Measurements from ENCODE around the gene DSCAM.

Gene DSCAM

GRCh38 chr21:40011371-40011770, 835.6 kb downstream of the DSCAM start:
- Histone ChIP-seq H3K4me1 (ENCODE audit: control insufficient read depth, low read depth, low read length) (no peaks in the 10 kb centered on the region), H2AK5ac (ENCODE audit: low read length) (no peak overlapping the region), H2BK15ac (replicated peaks; ENCODE audit: low read depth) (no peak overlapping the region), H3K18ac (ENCODE audit: low read length) (no peak overlapping the region), H3K4me2 (ENCODE audit: low read length) (no peak overlapping the region), H3K79me1 (ENCODE audit: low read length) (no peaks in the 10 kb centered on the region), H3K79me2 (ENCODE audit: control insufficient read depth, insufficient read depth, low read length) (no peaks in the 10 kb centered on the region), H2BK5ac (ENCODE audit: low read length) (no peak overlapping the region), H4K8ac (ENCODE audit: low read depth, low read length) (no peak overlapping the region), H3K4me3 (ENCODE audit: low read length) (no peak overlapping the region), H3K27ac (ENCODE audit: low read depth, low read length) (no peak overlapping the region), H3K27me3 (ENCODE audit: insufficient read depth, low read length, poor library complexity) (no peaks in the 10 kb centered on the region), H3K23ac (ENCODE audit: low read length) (no peak overlapping the region), H3K9ac (ENCODE audit: low read length) (no peak overlapping the region), H3K56ac (ENCODE audit: low read length) (no peak overlapping the region), H4K5ac (ENCODE audit: low read length) (no peak overlapping the region), H3K4ac (ENCODE audit: low read depth, low read length) (no peak overlapping the region), H3K36me3 (ENCODE audit: control insufficient read depth, insufficient read depth, low read length) (no peaks in the 10 kb centered on the region), H2BK120ac (ENCODE audit: low read depth, low read length) (no peak overlapping the region)
- DNase-seq = no peak
- WGBS (ENCODE audit: extremely low coverage, insufficient coverage, low lambda C conversion rate) = no CpG with 5 or more reads among the region's 1 CpG

GRCh38 chr21:40002978-40003377, 844.0 kb downstream of the DSCAM start:
- Histone ChIP-seq H2BK120ac (ENCODE audit: low read depth, low read length) (no peak overlapping the region), H3K4me1 (ENCODE audit: control insufficient read depth, low read depth, low read length) (no peaks in the 10 kb centered on the region), H3K4me2 (ENCODE audit: low read length) (no peak overlapping the region), H3K4me3 (ENCODE audit: low read length) (no peak overlapping the region), H3K27me3 (ENCODE audit: insufficient read depth, low read length, poor library complexity) (no peaks in the 10 kb centered on the region), H3K18ac (ENCODE audit: low read length) (no peak overlapping the region), H3K36me3 (ENCODE audit: control insufficient read depth, insufficient read depth, low read length) (no peaks in the 10 kb centered on the region), H2BK15ac (replicated peaks; ENCODE audit: low read depth) (no peak overlapping the region), H3K79me1 (ENCODE audit: low read length) (no peaks in the 10 kb centered on the region), H3K4ac (ENCODE audit: low read depth, low read length) (no peak overlapping the region), H3K23ac (ENCODE audit: low read length) (no peak overlapping the region), H4K5ac (ENCODE audit: low read length) (no peak overlapping the region), H3K27ac (ENCODE audit: low read depth, low read length) (no peak overlapping the region), H3K79me2 (ENCODE audit: control insufficient read depth, insufficient read depth, low read length) (no peaks in the 10 kb centered on the region), H3K56ac (ENCODE audit: low read length) (no peak overlapping the region), H3K9ac (ENCODE audit: low read length) (no peak overlapping the region), H4K8ac (ENCODE audit: low read depth, low read length) (no peak overlapping the region), H2BK5ac (ENCODE audit: low read length) (no peak overlapping the region), H2AK5ac (ENCODE audit: low read length) (no peak overlapping the region)
- no CpG with 5 or more reads among the region's 1 CpG for whole genome bisulfite sequencing (ENCODE audit: extremely low coverage, insufficient coverage, low lambda C conversion rate)
- DNase-seq = no peak

GRCh38 chr21:39984286-39984991, 862.5 kb downstream of the DSCAM start:
- no CpG with 5 or more reads among the region's 19 CpGs for WGBS (ENCODE audit: extremely low coverage, insufficient coverage, low lambda C conversion rate)
- Histone ChIP-seq H3K23ac (ENCODE audit: low read length) (no peak overlapping the region), H3K9ac (ENCODE audit: low read length) (no peak overlapping the region)

GRCh38 chr21:39980241-39980820, 866.6 kb downstream of the DSCAM start:
- no peaks in the 10 kb centered on the region for H3K79me1 ChIP-seq (ENCODE audit: low read length)
- no peak overlapping the region for H3K56ac ChIP-seq (ENCODE audit: low read length)
- no peaks in the 10 kb centered on the region for H3K36me3 ChIP-seq (ENCODE audit: control insufficient read depth, insufficient read depth, low read length)
- WGBS (ENCODE audit: extremely low coverage, insufficient coverage, low lambda C conversion rate) = no CpG with 5 or more reads among the region's 6 CpGs
- no peak overlapping the region for H2BK15ac ChIP-seq (replicated peaks; ENCODE audit: low read depth)
- H3K4me2 ChIP-seq (ENCODE audit: low read length) = no peak overlapping the region
- no peak overlapping the region for H2BK5ac ChIP-seq (ENCODE audit: low read length)
- H3K79me2 ChIP-seq (ENCODE audit: control insufficient read depth, insufficient read depth, low read length) = no peaks in the 10 kb centered on the region
- no peak overlapping the region for H4K5ac ChIP-seq (ENCODE audit: low read length)
- no peak overlapping the region for H2AK5ac ChIP-seq (ENCODE audit: low read length)
- no peaks in the 10 kb centered on the region for H3K4me1 ChIP-seq (ENCODE audit: control insufficient read depth, low read depth, low read length)
- no peak overlapping the region for H3K9ac ChIP-seq (ENCODE audit: low read length)
- no peak for DNase-seq
- no peak overlapping the region for H2BK120ac ChIP-seq (ENCODE audit: low read depth, low read length)
- H3K27ac ChIP-seq (ENCODE audit: low read depth, low read length) = no peak overlapping the region
- H3K27me3 ChIP-seq (ENCODE audit: insufficient read depth, low read length, poor library complexity) = no peaks in the 10 kb centered on the region
- H3K23ac ChIP-seq (ENCODE audit: low read length) = no peak overlapping the region
- no peak overlapping the region for H4K8ac ChIP-seq (ENCODE audit: low read depth, low read length)
- H3K4ac ChIP-seq (ENCODE audit: low read depth, low read length) = no peak overlapping the region
- H3K4me3 ChIP-seq (ENCODE audit: low read length) = no peak overlapping the region
- no peak overlapping the region for H3K18ac ChIP-seq (ENCODE audit: low read length)

More at GRCh38 chr21:39984286-39984991, 862.5 kb downstream of the DSCAM start:
- H3K4ac ChIP-seq (ENCODE audit: low read depth, low read length) = no peak overlapping the region
- no peak overlapping the region for H4K5ac ChIP-seq (ENCODE audit: low read length)
- no peak overlapping the region for H3K18ac ChIP-seq (ENCODE audit: low read length)
- no peaks in the 10 kb centered on the region for H3K36me3 ChIP-seq (ENCODE audit: control insufficient read depth, insufficient read depth, low read length)
- no peak overlapping the region for H3K27ac ChIP-seq (ENCODE audit: low read depth, low read length)
- H3K4me2 ChIP-seq (ENCODE audit: low read length) = no peak overlapping the region
- H2BK120ac ChIP-seq (ENCODE audit: low read depth, low read length) = no peak overlapping the region
- H3K27me3 ChIP-seq (ENCODE audit: insufficient read depth, low read length, poor library complexity) = no peaks in the 10 kb centered on the region
- no peak overlapping the region for H3K56ac ChIP-seq (ENCODE audit: low read length)
- no peak overlapping the region for H3K4me3 ChIP-seq (ENCODE audit: low read length)
- DNase-seq = no peak
- H2BK15ac ChIP-seq (replicated peaks; ENCODE audit: low read depth) = no peak overlapping the region
- H2BK5ac ChIP-seq (ENCODE audit: low read length) = no peak overlapping the region
- H3K79me1 ChIP-seq (ENCODE audit: low read length) = no peaks in the 10 kb centered on the region
- no peaks in the 10 kb centered on the region for H3K4me1 ChIP-seq (ENCODE audit: control insufficient read depth, low read depth, low read length)
- H2AK5ac ChIP-seq (ENCODE audit: low read length) = no peak overlapping the region
- no peaks in the 10 kb centered on the region for H3K79me2 ChIP-seq (ENCODE audit: control insufficient read depth, insufficient read depth, low read length)
- no peak overlapping the region for H4K8ac ChIP-seq (ENCODE audit: low read depth, low read length)

GRCh38 chr21:39979321-39979720, 867.6 kb downstream of the DSCAM start:
- Histone ChIP-seq H3K36me3 (ENCODE audit: control insufficient read depth, insufficient read depth, low read length) (no peaks in the 10 kb centered on the region), H3K56ac (ENCODE audit: low read length) (no peak overlapping the region), H3K27ac (ENCODE audit: low read depth, low read length) (no peak overlapping the region), H2AK5ac (ENCODE audit: low read length) (no peak overlapping the region), H3K79me1 (ENCODE audit: low read length) (no peaks in the 10 kb centered on the region), H3K79me2 (ENCODE audit: control insufficient read depth, insufficient read depth, low read length) (no peaks in the 10 kb centered on the region), H2BK5ac (ENCODE audit: low read length) (no peak overlapping the region), H3K27me3 (ENCODE audit: insufficient read depth, low read length, poor library complexity) (no peaks in the 10 kb centered on the region), H3K18ac (ENCODE audit: low read length) (no peak overlapping the region), H3K4me1 (ENCODE audit: control insufficient read depth, low read depth, low read length) (no peaks in the 10 kb centered on the region), H2BK15ac (replicated peaks; ENCODE audit: low read depth) (no peak overlapping the region), H2BK120ac (ENCODE audit: low read depth, low read length) (no peak overlapping the region), H4K5ac (ENCODE audit: low read length) (no peak overlapping the region), H3K4me2 (ENCODE audit: low read length) (no peak overlapping the region), H3K4ac (ENCODE audit: low read depth, low read length) (no peak overlapping the region), H3K4me3 (ENCODE audit: low read length) (no peak overlapping the region), H3K9ac (ENCODE audit: low read length) (no peak overlapping the region), H3K23ac (ENCODE audit: low read length) (no peak overlapping the region), H4K8ac (ENCODE audit: low read depth, low read length) (no peak overlapping the region)
- no CpG with 5 or more reads among the region's 8 CpGs for WGBS (ENCODE audit: extremely low coverage, insufficient coverage, low lambda C conversion rate)
- no peak for DNase-seq

GRCh38 chr21:39976800-39977199, 870.2 kb downstream of the DSCAM start:
- Histone ChIP-seq H3K27me3 (ENCODE audit: insufficient read depth, low read length, poor library complexity) (no peaks in the 10 kb centered on the region), H3K4me1 (ENCODE audit: control insufficient read depth, low read depth, low read length) (no peaks in the 10 kb centered on the region), H3K27ac (ENCODE audit: low read depth, low read length) (no peak overlapping the region), H3K4ac (ENCODE audit: low read depth, low read length) (no peak overlapping the region), H3K18ac (ENCODE audit: low read length) (no peak overlapping the region), H3K36me3 (ENCODE audit: control insufficient read depth, insufficient read depth, low read length) (no peaks in the 10 kb centered on the region), H3K23ac (ENCODE audit: low read length) (no peak overlapping the region), H3K56ac (ENCODE audit: low read length) (no peak overlapping the region), H2AK5ac (ENCODE audit: low read length) (no peak overlapping the region), H3K4me2 (ENCODE audit: low read length) (no peak overlapping the region), H4K5ac (ENCODE audit: low read length) (no peak overlapping the region), H3K79me1 (ENCODE audit: low read length) (no peaks in the 10 kb centered on the region), H2BK5ac (ENCODE audit: low read length) (no peak overlapping the region), H3K4me3 (ENCODE audit: low read length) (no peak overlapping the region), H3K9ac (ENCODE audit: low read length) (no peak overlapping the region), H2BK15ac (replicated peaks; ENCODE audit: low read depth) (no peak overlapping the region), H2BK120ac (ENCODE audit: low read depth, low read length) (no peak overlapping the region), H3K79me2 (ENCODE audit: control insufficient read depth, insufficient read depth, low read length) (no peaks in the 10 kb centered on the region), H4K8ac (ENCODE audit: low read depth, low read length) (no peak overlapping the region)
- DNase-seq = no peak
- no CpG with 5 or more reads among the region's 5 CpGs for WGBS (ENCODE audit: extremely low coverage, insufficient coverage, low lambda C conversion rate)
